Fibroblast of pulmonary artery (primary cell): ENCODE measurements around the gene EID3.

Source experiments
- DNase-seq: peaks from one replicate; pipeline ENCODE4 v3.0.0-alpha.2; 2010; ENCODE audit warnings: low read depth
- H3K4me3 ChIP-seq: replicated peaks from 2 replicates; pipeline ENCODE4 v1.5.1; 2011; ENCODE audit warnings: low read depth, mild to moderate bottlenecking, control low read depth, low read length, moderate library complexity
- CTCF ChIP-seq: IDR thresholded peaks from 2 replicates; pipeline ENCODE4 v1.5.1; 2011; ENCODE audit warnings: mild to moderate bottlenecking, control low read depth, low read length, inconsistent platforms; ENCODE audit errors: missing control alignments

Gene EID3

DNA sequence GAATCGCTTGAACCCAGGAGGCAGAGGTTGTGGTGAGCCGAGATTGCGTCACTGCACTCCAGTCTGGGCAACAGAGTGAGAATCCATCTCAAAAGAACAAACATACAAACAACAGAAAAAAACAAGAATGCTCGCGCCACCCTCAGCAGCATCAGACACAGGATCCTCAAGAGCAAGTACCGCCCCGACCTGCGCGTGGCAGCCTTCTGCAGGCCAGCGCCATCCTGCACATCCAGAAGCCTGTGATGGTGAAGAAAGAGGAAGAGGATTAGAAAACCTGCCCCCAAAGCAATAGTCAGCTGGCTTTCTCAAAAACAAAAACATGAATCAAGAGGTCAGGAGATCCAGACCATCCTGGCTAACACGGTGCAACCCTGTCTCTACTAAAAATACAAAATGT lies 30.0 kb upstream of the EID3 start:
- no peak for TF ChIP-seq CTCF

DNA sequence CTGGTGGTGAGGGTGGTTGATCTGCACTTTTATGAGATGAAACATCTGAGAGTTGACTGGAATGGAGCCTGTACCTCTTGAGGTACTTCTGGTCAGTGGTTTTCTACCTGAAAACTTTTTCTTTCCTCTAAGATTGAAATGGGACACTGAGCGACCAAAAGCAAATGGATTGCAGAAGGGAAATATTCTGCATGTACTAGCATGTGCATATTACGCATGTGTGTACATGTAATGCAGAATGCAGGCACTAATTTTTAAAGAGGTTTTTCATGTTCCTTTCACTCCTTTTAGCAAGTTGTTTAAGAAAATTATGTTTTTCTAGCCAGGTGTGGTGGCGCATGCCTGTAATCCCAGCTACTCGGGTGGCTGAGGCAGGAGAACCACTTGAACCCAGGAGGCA lies 28.7 kb upstream of the EID3 start:
- no peak for DNase-seq
- H3K4me3 ChIP-seq: no peak overlapping the region
- no peak for TF ChIP-seq CTCF

More for the DNA sequence above, 30.0 kb upstream of the EID3 start:
- no peak for DNase-seq
- no peak overlapping the region for H3K4me3 ChIP-seq

DNA sequence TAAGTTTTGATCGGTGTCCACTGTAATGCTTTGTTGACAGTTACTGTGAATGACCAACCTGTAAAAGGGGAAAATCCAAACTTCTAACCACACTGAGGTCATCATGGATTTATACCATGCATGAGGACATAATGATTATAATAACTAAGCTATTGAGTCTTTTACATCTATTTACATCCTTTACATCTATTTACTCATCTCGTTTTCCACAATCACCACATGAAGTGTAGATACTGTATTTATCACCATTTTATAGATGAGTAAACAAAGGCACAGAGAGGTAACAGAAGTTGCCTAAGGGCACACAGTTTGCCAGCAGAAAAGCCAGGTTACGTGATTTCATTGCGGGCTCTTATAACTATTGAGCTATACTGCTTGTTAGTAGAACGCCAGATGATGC lies 27.9 kb upstream of the EID3 start:
- no peak for DNase-seq
- no peak for TF ChIP-seq CTCF
- no peak overlapping the region for H3K4me3 ChIP-seq

DNA sequence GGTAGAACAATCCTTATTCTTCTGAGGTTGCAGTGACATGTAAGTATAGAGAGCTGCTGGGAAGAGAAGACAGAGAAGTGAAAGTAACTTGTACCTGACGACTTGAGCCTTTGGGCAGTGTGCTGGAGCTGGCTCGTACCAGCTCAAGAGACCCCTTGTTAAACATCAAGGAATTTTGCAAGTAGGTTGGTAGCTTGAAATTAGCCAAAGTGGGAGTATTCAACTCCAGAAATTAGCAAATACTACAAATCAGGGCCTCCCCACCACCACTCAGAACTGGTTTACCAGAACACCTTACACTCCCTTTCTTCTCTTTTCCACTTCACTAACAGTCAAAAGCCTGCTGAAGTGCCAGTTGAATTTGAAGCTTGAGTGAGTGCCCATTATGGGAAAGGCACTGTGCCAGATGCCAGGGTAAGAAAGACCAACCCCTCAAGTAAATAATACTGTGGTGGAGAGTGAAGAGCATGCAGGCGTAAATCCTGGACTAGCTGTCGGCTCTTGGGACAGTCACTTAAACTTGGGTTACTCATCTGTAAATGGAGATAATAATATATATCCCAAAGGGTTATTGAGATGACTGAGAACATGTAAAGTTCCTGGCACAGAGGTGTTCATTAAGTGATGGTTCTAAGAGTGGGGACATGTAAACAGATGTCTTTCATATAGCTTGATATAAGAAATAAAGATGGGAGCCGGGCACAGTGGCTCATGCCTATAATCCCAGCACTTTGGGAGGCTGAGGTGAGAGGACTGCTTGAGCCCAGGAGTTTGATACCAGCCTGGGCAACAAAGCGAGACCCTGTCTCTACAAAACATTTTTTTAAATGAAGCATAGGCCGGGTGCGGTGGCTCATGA lies 27.0 kb upstream of the EID3 start:
- H3K4me3 ChIP-seq: no peak overlapping the region
- TF ChIP-seq CTCF: no peak
- DNase-seq: no peak

- peak overlapping the region; percentile 17 for H3K4me3 ChIP-seq
- TF ChIP-seq CTCF: no peak
- peak; percentile 10 for DNase-seq
These were observed 24.4 kb upstream of the EID3 start for GRCh38 chr12:104279164-104279563.

DNA sequence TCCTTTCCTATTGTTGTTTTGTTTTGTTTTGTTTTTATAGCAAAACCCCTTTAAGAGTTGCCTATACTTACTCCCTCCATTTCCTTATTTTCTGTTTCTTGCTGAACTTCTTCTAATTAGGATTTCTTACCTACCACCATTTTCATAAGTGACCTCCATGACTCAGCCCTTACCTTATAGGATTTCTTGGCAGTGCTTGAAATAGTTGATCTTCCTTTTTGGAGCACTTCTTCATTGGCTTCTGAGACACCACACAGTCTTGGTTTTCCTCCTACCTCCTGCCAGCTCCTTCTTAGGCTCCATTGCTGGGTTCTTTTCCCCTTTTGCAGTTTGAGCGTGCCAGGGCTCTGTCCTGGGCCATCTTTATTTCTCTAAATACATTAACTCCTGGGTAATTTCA lies 23.4 kb upstream of the EID3 start:
- DNase-seq: no peak
- no peak for TF ChIP-seq CTCF
- H3K4me3 ChIP-seq: peak overlapping the region; percentile 18
